Trophoblast cell (in vitro differentiated cells and primary cell): ENCODE data around the gene MAPK8IP1.

ENCODE experiments used
- DNase-seq, 2 donors: peaks; one replicate each; pipeline ENCODE4 v3.0.0-alpha.2; 2016
- H2AFZ ChIP-seq: 2 replicates; pipeline ENCODE4 v1.6.1; 2013; ENCODE audit warnings: low read length, moderate library complexity, mild to moderate bottlenecking; ENCODE audit not compliant: insufficient read depth, poor library complexity
- H2AK5ac ChIP-seq: 2 replicates; pipeline ENCODE4 v1.6.1; 2013; ENCODE audit warnings: mild to moderate bottlenecking, low read length
- H2BK120ac ChIP-seq: 2 replicates; pipeline ENCODE4 v1.6.1; 2013; ENCODE audit warnings: low read length, mild to moderate bottlenecking, moderate library complexity; ENCODE audit not compliant: insufficient read depth, poor library complexity
- H2BK12ac ChIP-seq: 2 replicates; pipeline ENCODE4 v1.6.1; 2013; ENCODE audit warnings: mild to moderate bottlenecking, low read length, moderate library complexity
- H2BK5ac ChIP-seq: 2 replicates; pipeline ENCODE4 v1.6.1; 2013; ENCODE audit warnings: low read length, low read depth, moderate library complexity, mild to moderate bottlenecking; ENCODE audit not compliant: poor library complexity
- H3K14ac ChIP-seq: 2 replicates; pipeline ENCODE4 v1.6.1; 2013; ENCODE audit warnings: mild to moderate bottlenecking, low read length
- H3K18ac ChIP-seq: 2 replicates; pipeline ENCODE4 v1.6.1; 2013; ENCODE audit warnings: mild to moderate bottlenecking, low read length
- H3K23ac ChIP-seq: 2 replicates; pipeline ENCODE4 v1.6.1; 2013; ENCODE audit warnings: low read length
- H3K27ac ChIP-seq: 2 replicates; pipeline ENCODE4 v1.5.1; 2013; ENCODE audit warnings: low read depth, mild to moderate bottlenecking, inconsistent platforms, low read length, moderate library complexity
- H3K27me3 ChIP-seq: 2 replicates; pipeline ENCODE4 v1.6.1; 2013; ENCODE audit warnings: inconsistent platforms, mild to moderate bottlenecking, low read length, moderate library complexity; ENCODE audit not compliant: insufficient read depth
- H3K36me3 ChIP-seq, 2 experiments: 1 replicate in 1 of 2; 2 replicates in 1 of 2; pipeline ENCODE4 v1.6.1; 2013; ENCODE audit warnings: low read length in 2 of 2, mild to moderate bottlenecking in 2 of 2, moderate library complexity in 1 of 2; ENCODE audit not compliant: insufficient read depth in 2 of 2, control insufficient read depth in 1 of 2
- H3K4ac ChIP-seq: 2 replicates; pipeline ENCODE4 v1.6.1; 2013; ENCODE audit warnings: low read depth, mild to moderate bottlenecking, low read length, moderate library complexity
- H3K4me1 ChIP-seq, 2 experiments: 1 replicate in 1 of 2; 2 replicates in 1 of 2; pipeline ENCODE4 v1.6.1; 2013; ENCODE audit warnings: low read length in 2 of 2, mild to moderate bottlenecking in 2 of 2, moderate library complexity in 1 of 2; ENCODE audit not compliant: insufficient read depth in 2 of 2, control insufficient read depth in 1 of 2
- H3K4me2 ChIP-seq: 2 replicates; pipeline ENCODE4 v1.6.1; 2013; ENCODE audit warnings: inconsistent platforms, mild to moderate bottlenecking, low read length, moderate library complexity
- H3K4me3 ChIP-seq: 2 replicates; pipeline ENCODE4 v1.5.1; 2013; ENCODE audit warnings: mild to moderate bottlenecking, low read depth, low read length, inconsistent platforms
- H3K79me1 ChIP-seq: one replicate; pipeline ENCODE4 v1.6.1; 2013; ENCODE audit warnings: low read length
- H3K79me2 ChIP-seq: 2 replicates; pipeline ENCODE4 v1.6.1; 2013; ENCODE audit warnings: low read length, mild to moderate bottlenecking; ENCODE audit not compliant: control insufficient read depth, insufficient read depth, poor library complexity
- H3K9ac ChIP-seq: 2 replicates; pipeline ENCODE4 v1.6.1; 2013; ENCODE audit warnings: mild to moderate bottlenecking, low read length
- H3K9me3 ChIP-seq: 2 replicates; pipeline ENCODE4 v1.6.1; 2013; ENCODE audit warnings: low read depth, mild to moderate bottlenecking, control low read depth, inconsistent platforms, low read length; ENCODE audit not compliant: insufficient read depth
- H4K12ac ChIP-seq: 2 replicates; pipeline ENCODE4 v1.6.1; 2013; ENCODE audit warnings: low read depth, mild to moderate bottlenecking, low read length, moderate library complexity
- H4K8ac ChIP-seq: 2 replicates; pipeline ENCODE4 v1.6.1; 2013; ENCODE audit warnings: low read depth, mild to moderate bottlenecking, low read length, moderate library complexity
- H4K91ac ChIP-seq: one replicate; pipeline ENCODE4 v1.6.1; 2013; ENCODE audit warnings: low read depth, mild to moderate bottlenecking, low read length, moderate library complexity
- WGBS: extraction: QIAGEN DNeasy Blood & Tissue Kit; methylation state at CpG from one replicate; pipeline ENCODE4 v1.1.7; 2013; ENCODE audit warnings: missing lambda C conversion rate; ENCODE audit not compliant: insufficient read length, insufficient coverage; ENCODE audit errors: extremely low coverage; 5-methylcytosine and 5-hydroxymethylcytosine counted together

MAPK8IP1 gene

GRCh38 chr11:45894555-45895247 lies 9.2 kb downstream of the MAPK8IP1 start:
- peaks cover 5 to 6% of the 10 kb centered on the region in 2 experiments for H3K4me1 ChIP-seq
- no peak overlapping the region for H2BK120ac ChIP-seq

DNA sequence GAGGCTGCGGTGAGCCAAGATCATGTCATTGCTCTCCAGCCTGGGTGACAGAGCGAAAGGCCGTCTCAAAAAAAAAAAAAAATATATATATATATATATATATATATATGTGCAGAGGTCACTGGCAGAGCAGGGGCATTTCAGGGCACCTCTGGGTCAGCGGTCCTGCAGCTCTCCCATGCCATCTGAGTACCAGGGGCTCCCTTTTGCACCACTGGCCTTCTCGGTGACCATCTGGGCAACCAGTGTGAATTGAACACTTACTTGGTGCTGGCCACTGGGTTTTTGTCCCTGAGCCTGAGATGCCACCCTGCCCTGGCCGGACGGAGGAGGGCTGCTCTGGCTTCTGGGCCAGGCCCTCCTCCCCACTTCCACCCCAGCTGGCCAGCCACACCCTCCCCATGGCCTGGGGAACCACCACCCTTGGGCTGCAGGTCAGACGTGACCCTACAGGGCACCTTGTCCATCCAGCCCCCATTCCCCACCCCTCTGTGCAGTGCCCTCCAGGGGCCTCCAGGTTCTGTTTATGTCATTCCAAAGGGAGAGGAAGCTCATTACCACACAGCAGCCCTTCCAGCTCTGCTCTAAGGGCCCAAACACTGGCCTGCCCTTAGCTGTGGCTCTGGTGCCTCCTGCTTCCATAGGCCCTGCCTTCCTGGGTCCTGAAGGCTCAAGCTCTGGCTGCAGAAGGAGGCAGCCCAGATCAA lies 10.3 kb downstream of the MAPK8IP1 start:
- H3K27me3 ChIP-seq: peaks cover 5% of the 10 kb centered on the region
- H4K12ac ChIP-seq: no peak overlapping the region
- no peak overlapping the region for H2AFZ ChIP-seq
- H2AK5ac ChIP-seq: no peak overlapping the region
- H3K9ac ChIP-seq: no peak overlapping the region
- H2BK12ac ChIP-seq: no peak overlapping the region
- no CpG with 5 or more reads among the region's 8 CpGs for WGBS
- H3K18ac ChIP-seq: no peak overlapping the region
- no peak overlapping the region for H4K91ac ChIP-seq
- DNase-seq: no peak
- peaks cover 1% of the 10 kb centered on the region for H3K79me2 ChIP-seq
- no peak overlapping the region for H3K23ac ChIP-seq
- no peak overlapping the region for H3K27ac ChIP-seq
- no peak overlapping the region for H4K8ac ChIP-seq
- H3K4ac ChIP-seq: no peak overlapping the region
- H3K79me1 ChIP-seq: peaks cover 2% of the 10 kb centered on the region
- no peaks in the 10 kb centered on the region for H3K36me3 ChIP-seq
- no peak overlapping the region for H3K4me3 ChIP-seq
- H2BK5ac ChIP-seq: no peak overlapping the region
- peaks cover 6 to 8% of the 10 kb centered on the region in 2 experiments for H3K4me1 ChIP-seq
- no peak overlapping the region for H2BK120ac ChIP-seq
- no peak overlapping the region for H3K14ac ChIP-seq
- H3K4me2 ChIP-seq: no peak overlapping the region
- H3K9me3 ChIP-seq: peaks cover 4% of the 10 kb centered on the region

More at GRCh38 chr11:45894555-45895247, 9.2 kb downstream of the MAPK8IP1 start:
- H3K14ac ChIP-seq: no peak overlapping the region
- H3K79me2 ChIP-seq: peaks cover under 1% of the 10 kb centered on the region
- peaks cover under 1% of the 10 kb centered on the region for H3K79me1 ChIP-seq
- no peak overlapping the region for H3K18ac ChIP-seq
- no peak overlapping the region for H4K91ac ChIP-seq
- no CpG with 5 or more reads among the region's 6 CpGs for WGBS
- no peak overlapping the region for H3K4me3 ChIP-seq
- no peak overlapping the region for H2AK5ac ChIP-seq
- no peak overlapping the region for H2AFZ ChIP-seq
- no peak overlapping the region for H3K4ac ChIP-seq
- H3K23ac ChIP-seq: no peak overlapping the region
- no peak overlapping the region for H3K27ac ChIP-seq
- H3K36me3 ChIP-seq: no peaks in the 10 kb centered on the region
- no peak for DNase-seq
- no peak overlapping the region for H2BK5ac ChIP-seq
- no peaks in the 10 kb centered on the region for H3K27me3 ChIP-seq
- peaks cover 4% of the 10 kb centered on the region for H3K9me3 ChIP-seq
- H3K9ac ChIP-seq: no peak overlapping the region
- H2BK12ac ChIP-seq: no peak overlapping the region
- no peak overlapping the region for H4K12ac ChIP-seq
- H3K4me2 ChIP-seq: no peak overlapping the region
- H4K8ac ChIP-seq: no peak overlapping the region

DNA sequence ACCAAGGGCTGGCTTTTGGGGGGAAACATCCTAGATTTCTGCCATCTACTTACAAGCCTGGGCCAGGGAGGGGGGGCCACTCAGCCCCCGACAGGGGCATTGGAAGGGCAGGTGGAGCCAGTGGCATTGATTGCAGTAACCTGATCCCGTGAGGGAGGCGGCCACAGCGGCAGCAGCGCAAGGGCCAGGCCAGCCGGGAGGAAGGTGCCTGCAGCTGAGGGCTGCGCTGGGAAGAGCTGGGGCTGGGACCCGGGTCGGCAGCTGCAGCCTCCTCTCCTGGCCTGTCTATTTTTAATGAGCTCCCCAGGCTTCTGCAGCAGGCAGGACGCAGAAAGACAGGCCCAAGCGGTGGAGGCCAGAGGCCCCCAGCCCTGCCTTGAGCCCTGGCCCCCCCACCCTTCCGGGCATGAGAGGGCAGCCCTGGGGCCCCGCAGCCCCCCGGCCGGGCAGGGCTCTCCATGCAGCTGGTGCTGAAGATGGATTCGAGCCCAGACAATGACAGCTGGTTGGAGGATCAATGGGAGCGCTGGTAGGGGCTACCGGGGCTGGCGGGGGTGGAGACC lies 11.1 kb downstream of the MAPK8IP1 start:
- H2BK120ac ChIP-seq: no peak overlapping the region
- H2AFZ ChIP-seq: no peak overlapping the region
- H3K4me2 ChIP-seq: no peak overlapping the region
- peaks cover 2% of the 10 kb centered on the region for H3K9me3 ChIP-seq
- no peak overlapping the region for H3K9ac ChIP-seq
- H2BK5ac ChIP-seq: no peak overlapping the region
- peaks cover 6 to 8% of the 10 kb centered on the region in 2 experiments for H3K4me1 ChIP-seq
- no peak overlapping the region for H3K14ac ChIP-seq
- no peak overlapping the region for H3K23ac ChIP-seq
- H3K27me3 ChIP-seq: peaks cover 7% of the 10 kb centered on the region
- no peak overlapping the region for H3K4ac ChIP-seq
- DNase-seq: no peak
- H4K8ac ChIP-seq: no peak overlapping the region
- H4K91ac ChIP-seq: no peak overlapping the region
- H3K18ac ChIP-seq: no peak overlapping the region
- no peak overlapping the region for H3K4me3 ChIP-seq
- H2AK5ac ChIP-seq: no peak overlapping the region
- H3K36me3 ChIP-seq: no peaks in the 10 kb centered on the region
- no peak overlapping the region for H3K27ac ChIP-seq
- peaks cover 1% of the 10 kb centered on the region for H3K79me2 ChIP-seq
- H4K12ac ChIP-seq: no peak overlapping the region
- no CpG with 5 or more reads among the region's 19 CpGs for WGBS
- H2BK12ac ChIP-seq: no peak overlapping the region
- peaks cover 2% of the 10 kb centered on the region for H3K79me1 ChIP-seq

DNA sequence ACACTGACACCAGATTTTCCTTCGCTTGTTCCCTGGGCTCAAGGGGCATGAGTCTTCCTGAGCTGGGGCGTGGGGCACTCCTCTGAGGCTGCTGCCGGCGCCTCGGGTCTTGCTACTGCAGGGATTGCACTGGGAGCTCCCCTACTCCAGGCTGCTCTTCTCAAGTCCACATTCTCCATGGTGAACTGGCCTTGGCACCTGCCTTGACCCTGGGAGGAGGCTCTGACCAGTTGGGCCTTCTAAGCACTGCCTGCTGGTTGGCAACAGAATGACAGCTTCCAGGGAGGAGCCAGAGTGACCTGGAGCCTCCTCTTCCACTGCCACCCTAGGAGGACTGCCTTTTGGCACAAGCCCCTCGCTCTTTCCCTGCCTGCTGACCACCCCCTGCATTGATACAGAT lies 12.1 kb downstream of the MAPK8IP1 start:
- Histone ChIP-seq H3K4me1 (peaks cover 6 to 8% of the 10 kb centered on the region in 2 experiments), H3K27me3 (peaks cover 7% of the 10 kb centered on the region), H3K36me3 (no peaks in the 10 kb centered on the region), H3K9me3 (peaks cover 2% of the 10 kb centered on the region), H3K4me3 (no peak overlapping the region), H3K4ac (no peak overlapping the region), H3K27ac (no peak overlapping the region), H2BK5ac (no peak overlapping the region), H4K91ac (no peak overlapping the region), H3K14ac (no peak overlapping the region), H2BK120ac (no peak overlapping the region), H3K9ac (no peak overlapping the region), H3K23ac (no peak overlapping the region), H2AFZ (no peak overlapping the region), H4K12ac (no peak overlapping the region), H3K79me1 (peaks cover 2% of the 10 kb centered on the region), H3K4me2 (no peak overlapping the region), H2BK12ac (no peak overlapping the region), H4K8ac (no peak overlapping the region), H3K18ac (no peak overlapping the region), H3K79me2 (peaks cover 1% of the 10 kb centered on the region), H2AK5ac (no peak overlapping the region)
- DNase-seq: no peak
- WGBS: no CpG with 5 or more reads among the region's 6 CpGs
